GM12878 (cell line): Measurements from ENCODE around the gene SKAP1.

Source experiments
- ATF2 ChIP-seq: IDR thresholded peaks from 2 replicates; pipeline ENCODE4 v1.6.1; 2012; ENCODE audit warnings: low read length, inconsistent platforms
- CREB1 ChIP-seq: IDR thresholded peaks from 2 replicates; pipeline ENCODE4 v1.6.1; 2012; ENCODE audit warnings: low read depth, mild to moderate bottlenecking, inconsistent platforms
- GABPA ChIP-seq: IDR thresholded peaks from 2 replicates; pipeline ENCODE4 v1.6.1; 2014; ENCODE audit warnings: antibody characterized with exemption, low read depth, mild to moderate bottlenecking, inconsistent platforms
- HDAC2 ChIP-seq: fragments of 200-600 bp; sonication (generic); IDR thresholded peaks from 2 replicates; pipeline ENCODE4 v1.6.1; 2017
- POLR2AphosphoS5 ChIP-seq: IDR thresholded peaks from 2 replicates; pipeline ENCODE4 v1.6.1; 2011; ENCODE audit warnings: mild to moderate bottlenecking, low read length, inconsistent platforms
- SREBF2 ChIP-seq: IDR thresholded peaks from 2 replicates; pipeline ENCODE4 v1.6.1; 2012; ENCODE audit warnings: mild to moderate bottlenecking, low read length
- ZNF24 ChIP-seq: fragments of 450-650 bp; IDR thresholded peaks from 2 replicates; pipeline ENCODE4 v1.6.1; 2017; ENCODE audit warnings: antibody characterized with exemption, mild to moderate bottlenecking

DNA sequence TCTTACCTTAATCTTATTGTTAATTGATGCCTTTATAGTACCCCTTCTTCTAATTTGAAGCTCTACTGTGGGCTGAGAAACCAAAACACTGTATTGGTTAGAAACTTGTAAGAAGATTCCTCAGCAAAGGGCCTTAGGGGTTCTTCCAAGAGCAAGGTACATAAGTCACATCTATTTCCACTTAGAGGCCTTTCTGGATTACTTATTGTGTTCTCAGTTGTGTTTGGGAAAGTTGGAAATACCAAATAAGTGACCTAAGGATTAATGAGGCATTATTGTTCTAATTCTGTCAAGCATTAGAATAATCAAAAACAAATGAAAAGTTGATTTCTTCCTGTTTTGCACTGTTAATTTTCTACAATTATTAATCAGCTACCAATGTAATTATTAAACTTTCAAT, 85.8 kb downstream of the SKAP1 start:
- no peak for TF ChIP-seq SREBF2
- TF ChIP-seq ZNF24, result no peak
- TF ChIP-seq CREB1, result no peak
- no peak for TF ChIP-seq GABPA
- TF ChIP-seq ATF2, result no peak
- no peak for TF ChIP-seq POLR2AphosphoS5
- TF ChIP-seq HDAC2, result no peak
